IMR-90 (cell line): Measurements from ENCODE around the gene QPRT. TPM values are rescaled to one million over a fixed set of nuclear protein-coding genes. Genes with fewer than 3 reads are reported as not detected.

Source experiments
- ATAC-seq: fragments of 200-7000 bp; cut with Tn5 transposase; 2 replicates; pipeline ENCODE4 v1.9.1; 2020; ENCODE audit warnings: low read depth, mild to moderate bottlenecking, moderate library complexity
- BruUV-seq: library from RNA; stranded (reverse); fragments of 400-500 nt; replicated peaks from 2 replicates; lab custom pipeline; 2021; lab: Mats Ljungman, UMichigan
- CTCF ChIA-PET: fragments of 300-600 bp; formaldehyde crosslinking; extraction: SDS; loops from one replicate; lab custom pipeline; 2021; ENCODE audit warnings: antibody characterized with exemption; lab: Yijun Ruan, JAX
- POLR2A ChIA-PET: fragments of 300-600 bp; sonication (Branson Sonifier 250); formaldehyde crosslinking; loops from one replicate; lab custom pipeline; 2022; ENCODE audit warnings: antibody characterized with exemption; ENCODE audit not compliant: unreplicated experiment; lab: Charles Lee
- DNase-seq: peaks from one replicate; pipeline ENCODE4 v3.0.0; 2013
- H2AFZ ChIP-seq: replicated peaks from 2 replicates; pipeline ENCODE3; 2013; ENCODE audit warnings: low read length, mild to moderate bottlenecking; ENCODE audit not compliant: poor library complexity
- H2AK5ac ChIP-seq: 2 replicates; pipeline ENCODE4 v1.6.1; 2013; ENCODE audit warnings: low read depth, low read length, inconsistent platforms
- H2AK9ac ChIP-seq: replicated peaks from 2 replicates; pipeline ENCODE3; 2013; ENCODE audit warnings: mild to moderate bottlenecking, low read depth, low read length, moderate library complexity; ENCODE audit not compliant: poor library complexity
- H2BK120ac ChIP-seq: 2 replicates; pipeline ENCODE4 v1.6.1; 2013; ENCODE audit warnings: low read depth, low read length, inconsistent platforms
- H2BK15ac ChIP-seq: 3 replicates; pipeline ENCODE4 v1.6.1; 2013; ENCODE audit warnings: low read depth, low read length, inconsistent platforms
- H2BK20ac ChIP-seq: 2 replicates; pipeline ENCODE4 v1.6.1; 2013; ENCODE audit warnings: low read depth, mild to moderate bottlenecking, inconsistent platforms, low read length, moderate library complexity
- H2BK5ac ChIP-seq: 2 replicates; pipeline ENCODE4 v1.6.1; 2013; ENCODE audit warnings: mild to moderate bottlenecking, low read depth, low read length, inconsistent platforms; ENCODE audit not compliant: poor library complexity, severe bottlenecking
- H3K14ac ChIP-seq: replicated peaks from 2 replicates; pipeline ENCODE4 v1.6.1; 2013; ENCODE audit warnings: low read depth, low read length, inconsistent platforms
- H3K18ac ChIP-seq: 2 replicates; pipeline ENCODE4 v1.6.1; 2013; ENCODE audit warnings: low read depth, low read length, control low read depth
- H3K23ac ChIP-seq: 2 replicates; pipeline ENCODE4 v1.6.1; 2013; ENCODE audit warnings: low read depth, low read length, inconsistent platforms
- H3K27ac ChIP-seq: 2 replicates; pipeline ENCODE4 v1.5.1; 2013; ENCODE audit warnings: mild to moderate bottlenecking, control low read depth, low read length; ENCODE audit not compliant: insufficient read depth
- H3K27me3 ChIP-seq: 2 replicates; pipeline ENCODE4 v1.6.1; 2013; ENCODE audit warnings: low read length; ENCODE audit not compliant: control insufficient read depth, insufficient read depth
- H3K36me3 ChIP-seq: 2 replicates; pipeline ENCODE4 v1.6.1; 2013; ENCODE audit warnings: low read length, mixed read lengths; ENCODE audit not compliant: control insufficient read depth, insufficient read depth
- H3K4ac ChIP-seq: 2 replicates; pipeline ENCODE4 v1.6.1; 2013; ENCODE audit warnings: low read depth, low read length, inconsistent platforms
- H3K4me1 ChIP-seq: 2 replicates; pipeline ENCODE4 v1.6.1; 2013; ENCODE audit warnings: low read length, mixed read lengths; ENCODE audit not compliant: control insufficient read depth, insufficient read depth
- H3K4me2 ChIP-seq: 2 replicates; pipeline ENCODE4 v1.6.1; 2013; ENCODE audit warnings: low read depth, mild to moderate bottlenecking, control low read depth, low read length, moderate library complexity
- H3K4me3 ChIP-seq: 2 replicates; pipeline ENCODE4 v1.5.1; 2013; ENCODE audit warnings: low read depth, mild to moderate bottlenecking, control low read depth, low read length, moderate library complexity; ENCODE audit not compliant: insufficient read depth
- H3K56ac ChIP-seq: 2 replicates; pipeline ENCODE4 v1.6.1; 2013; ENCODE audit warnings: low read length, inconsistent platforms; ENCODE audit not compliant: insufficient read depth; ENCODE audit errors: extremely low read depth
- H3K79me1 ChIP-seq, 2 experiments: 2 replicates each; pipeline ENCODE4 v1.6.1; 2013; ENCODE audit warnings: low read length in 2 of 2, inconsistent platforms in 1 of 2, low read depth in 1 of 2
- H3K9ac ChIP-seq: 2 replicates; pipeline ENCODE4 v1.6.1; 2013; ENCODE audit warnings: low read depth, low read length, control low read depth
- H3K9me1 ChIP-seq: 2 replicates; pipeline ENCODE4 v1.6.1; 2013; ENCODE audit warnings: low read length, inconsistent platforms; ENCODE audit not compliant: insufficient read depth
- H3K9me3 ChIP-seq: 2 replicates; pipeline ENCODE4 v1.6.1; 2013; ENCODE audit warnings: low read length; ENCODE audit not compliant: control insufficient read depth, insufficient read depth
- H4K20me1 ChIP-seq: 2 replicates; pipeline ENCODE4 v1.6.1; 2013; ENCODE audit warnings: low read length, inconsistent platforms; ENCODE audit not compliant: insufficient read depth
- H4K5ac ChIP-seq: 2 replicates; pipeline ENCODE4 v1.6.1; 2013; ENCODE audit warnings: mild to moderate bottlenecking, low read depth, low read length, control low read depth
- H4K8ac ChIP-seq, 2 experiments: 2 replicates each; pipeline ENCODE4 v1.6.1; 2013; ENCODE audit warnings: low read depth in 2 of 2, low read length in 2 of 2, control low read depth in 1 of 2, inconsistent platforms in 1 of 2
- H4K91ac ChIP-seq: 2 replicates; pipeline ENCODE4 v1.6.1; 2013; ENCODE audit warnings: low read depth, low read length, inconsistent platforms; ENCODE audit not compliant: insufficient read depth
- ELK1 ChIP-seq: fragments of 150-350 bp; IDR thresholded peaks from 2 replicates; pipeline ENCODE4 v1.6.1; 2016; ENCODE audit warnings: low read depth, mild to moderate bottlenecking, low read length, moderate library complexity, borderline replicate concordance
- WGBS, 2 experiments: methylation state at CpG; one replicate each; pipeline versions ENCODE4 v1.1.5 to v1.1.7; 2013; ENCODE audit warnings: missing lambda C conversion rate in 2 of 2; ENCODE audit not compliant: insufficient read length in 1 of 2; ENCODE audit errors: extremely low coverage in 2 of 2; 5-methylcytosine and 5-hydroxymethylcytosine counted together
- dilution Hi-C: fragments of 300-500 bp; cut with HindIII; formaldehyde crosslinking; loops from one replicate; pipeline ENCODE4 v1.14.3; 2018; ENCODE audit warnings: low sequenced_read_pairs; ENCODE audit not compliant: unreplicated experiment
- in situ Hi-C: fragments of 300-500 bp; cut with MboI; formaldehyde crosslinking; loops from 3 replicates; pipeline ENCODE4 v1.14.3; 2019; ENCODE audit warnings: low sequenced_read_pairs, inconsistent platforms, mixed read lengths
- intact Hi-C: fragments of 100-400 bp; cut with micrococcal nuclease; formaldehyde crosslinking; loops from 2 replicates; pipeline ENCODE4 v1.10.0; 2022
- polyA plus RNA-seq, 3 experiments: library from polyadenylated mRNA; depleted of rRNA; stranded (reverse); fragments of >200 nt; gene quantifications; 2 replicates each; pipeline ENCODE4 v1.2.3, GENCODE V29; 2012; ENCODE audit warnings: low replicate concordance in 1 of 3
- total RNA-seq: library from RNA; depleted of rRNA; stranded (reverse); fragments of >200 nt; gene quantifications from 2 replicates; pipeline ENCODE4 v1.2.3, GENCODE V29; 2012

Gene QPRT
- total and polyA plus RNA-seq, 2 of the 4 experiments (the other 2 are of a cell fraction) = 3.4 to 6.3 TPM

- peaks cover 2% of the 10 kb centered on the region; the same call in 1 of the 2 replicates for H3K36me3 ChIP-seq
- BruUV-seq = no TSS peak
- no peak overlapping the region for H3K4ac ChIP-seq
- no peaks in the 10 kb centered on the region for H3K27me3 ChIP-seq
- peak overlapping the region; percentile 21 for H2AFZ ChIP-seq
- H4K5ac ChIP-seq = no peak overlapping the region
- dilution Hi-C loops (no loop called here), in situ Hi-C loops (no loop called here), intact Hi-C loops (no loop called here)
- no peak overlapping the region for H4K8ac ChIP-seq
- H3K18ac ChIP-seq = no peak overlapping the region
- DNase-seq (no peak), ATAC-seq (no peak)
- no peak overlapping the region for H4K91ac ChIP-seq
- no peak overlapping the region for H3K14ac ChIP-seq
- WGBS, 2 experiments = 80% methylated on average over 1 of the region's 9 CpGs; no CpG with 5 or more reads in 1 of the 2 experiments
- H2AK9ac ChIP-seq = no peak overlapping the region
- H3K4me1 ChIP-seq = peaks cover 5% of the 10 kb centered on the region; the same call in 1 of the 2 replicates
- no peak overlapping the region for H3K23ac ChIP-seq
- H3K9ac ChIP-seq = no peak overlapping the region
- H3K9me1 ChIP-seq = no peaks in the 10 kb centered on the region
- no peak for TF ChIP-seq ELK1
- no peak overlapping the region for H3K4me2 ChIP-seq
- H3K56ac ChIP-seq = no peak overlapping the region
- CTCF ChIA-PET = no interaction called here
- no peak overlapping the region for H2BK120ac ChIP-seq
- no peak overlapping the region for H2BK20ac ChIP-seq
- H3K9me3 ChIP-seq = no peaks in the 10 kb centered on the region
- H2AK5ac ChIP-seq = no peak overlapping the region
- POLR2A ChIA-PET = no interaction called here
- no peaks in the 10 kb centered on the region for H4K20me1 ChIP-seq
- no peaks in the 10 kb centered on the region for H3K79me1 ChIP-seq
- no peak overlapping the region for H3K4me3 ChIP-seq
- no peak overlapping the region for H2BK5ac ChIP-seq
- H3K27ac ChIP-seq = no peak overlapping the region
- no peak overlapping the region for H2BK15ac ChIP-seq
These were observed 4.6 kb downstream of the QPRT start for GRCh38 chr16:29683543-29684090.
